Hematopoietic multipotent progenitor cell treated with erythropoietin and hydrocortisone succinate and interleukin-3 and kit ligand, for 6 days (in vitro differentiated cells): Measurements from ENCODE around the gene ZNF148.
A peak's percentile ranks its signal among the peaks of the same experiment; 100 is the strongest.
"Not testable (repeated sequence)": the region's sequence is repeated elsewhere in the genome, so short reads cannot be mapped to it uniquely, and the experiment has no call there.

Experiments used
- DNase-seq: peaks from one replicate; pipeline ENCODE4 v3.0.0-alpha.2; 2015

The ZNF148 gene, protein sequence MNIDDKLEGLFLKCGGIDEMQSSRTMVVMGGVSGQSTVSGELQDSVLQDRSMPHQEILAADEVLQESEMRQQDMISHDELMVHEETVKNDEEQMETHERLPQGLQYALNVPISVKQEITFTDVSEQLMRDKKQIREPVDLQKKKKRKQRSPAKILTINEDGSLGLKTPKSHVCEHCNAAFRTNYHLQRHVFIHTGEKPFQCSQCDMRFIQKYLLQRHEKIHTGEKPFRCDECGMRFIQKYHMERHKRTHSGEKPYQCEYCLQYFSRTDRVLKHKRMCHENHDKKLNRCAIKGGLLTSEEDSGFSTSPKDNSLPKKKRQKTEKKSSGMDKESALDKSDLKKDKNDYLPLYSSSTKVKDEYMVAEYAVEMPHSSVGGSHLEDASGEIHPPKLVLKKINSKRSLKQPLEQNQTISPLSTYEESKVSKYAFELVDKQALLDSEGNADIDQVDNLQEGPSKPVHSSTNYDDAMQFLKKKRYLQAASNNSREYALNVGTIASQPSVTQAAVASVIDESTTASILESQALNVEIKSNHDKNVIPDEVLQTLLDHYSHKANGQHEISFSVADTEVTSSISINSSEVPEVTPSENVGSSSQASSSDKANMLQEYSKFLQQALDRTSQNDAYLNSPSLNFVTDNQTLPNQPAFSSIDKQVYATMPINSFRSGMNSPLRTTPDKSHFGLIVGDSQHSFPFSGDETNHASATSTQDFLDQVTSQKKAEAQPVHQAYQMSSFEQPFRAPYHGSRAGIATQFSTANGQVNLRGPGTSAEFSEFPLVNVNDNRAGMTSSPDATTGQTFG

DNA sequence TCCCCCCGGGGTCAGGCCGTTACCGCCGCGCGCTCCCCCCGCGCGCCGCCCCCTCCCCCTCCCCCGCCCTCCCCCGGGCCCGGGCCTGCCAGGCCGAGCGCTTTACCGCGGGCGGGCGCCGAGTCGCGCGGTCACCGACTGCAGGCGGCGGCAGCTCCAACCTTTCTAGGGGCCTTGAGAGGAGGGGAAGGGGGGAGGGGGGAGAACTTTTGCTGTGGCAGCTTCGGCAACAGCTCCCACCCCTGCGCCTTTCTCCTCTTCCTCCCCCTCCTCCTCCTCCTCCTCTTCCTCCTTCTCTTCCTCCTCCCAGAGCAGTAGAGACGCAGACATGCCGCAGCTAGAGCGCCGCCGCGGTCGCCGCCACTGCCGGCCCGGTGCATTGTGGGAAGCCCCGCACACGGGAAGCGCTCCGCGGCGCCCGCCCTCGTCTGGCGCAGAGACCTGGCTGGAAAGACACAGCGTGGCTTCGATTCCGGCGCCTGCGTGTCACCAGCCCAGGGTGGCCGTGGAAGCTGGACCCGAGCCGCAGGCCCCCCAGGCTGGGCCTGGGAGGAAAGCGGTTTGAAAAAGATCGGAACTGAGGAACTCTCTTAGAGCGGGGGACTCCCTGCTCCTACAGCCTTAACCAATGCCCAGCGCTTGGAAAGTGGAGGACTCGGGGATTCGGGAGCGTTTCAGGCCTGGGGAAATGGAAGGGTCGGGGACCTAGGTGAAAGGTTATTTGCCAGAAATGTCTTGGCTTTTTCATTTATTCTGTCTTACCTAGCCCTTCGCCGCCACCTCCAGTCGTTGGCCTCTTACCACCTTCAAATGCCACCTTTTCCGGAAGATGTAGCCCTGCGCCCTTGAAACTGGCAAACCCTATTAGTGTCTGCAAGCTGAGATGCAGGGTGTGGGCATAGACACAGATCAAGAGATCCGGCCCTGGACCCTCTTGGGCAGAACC lies at the start of gene ZNF148:
ZNF148 (minus strand) TSS at position 330 of the 946 bp plus-strand sequence. CDS start 61,685 bp downstream, outside the sequence.
- DNase-seq, result peak; percentile 93

DNA sequence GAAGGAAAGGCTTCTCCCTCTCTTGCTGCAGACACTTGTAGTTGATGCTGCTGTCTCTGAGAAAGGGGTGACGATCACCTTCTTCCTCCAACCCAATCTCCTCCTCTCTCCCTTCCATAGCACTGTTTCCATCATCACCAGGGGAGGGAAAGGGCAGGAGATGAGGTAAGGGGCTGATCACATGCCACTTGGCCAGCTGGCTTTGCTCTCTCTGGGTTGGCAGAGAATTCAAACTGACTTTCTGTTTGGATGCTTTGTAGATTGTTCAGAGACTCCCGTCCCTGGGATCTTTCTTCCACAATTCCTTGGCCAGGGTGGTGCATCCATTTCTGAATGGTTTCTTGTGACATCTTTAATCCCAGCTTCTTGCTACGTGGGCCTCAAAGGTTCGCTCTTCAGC lies 43.2 kb upstream of the ZNF148 start:
- DNase-seq, result no peak

DNA sequence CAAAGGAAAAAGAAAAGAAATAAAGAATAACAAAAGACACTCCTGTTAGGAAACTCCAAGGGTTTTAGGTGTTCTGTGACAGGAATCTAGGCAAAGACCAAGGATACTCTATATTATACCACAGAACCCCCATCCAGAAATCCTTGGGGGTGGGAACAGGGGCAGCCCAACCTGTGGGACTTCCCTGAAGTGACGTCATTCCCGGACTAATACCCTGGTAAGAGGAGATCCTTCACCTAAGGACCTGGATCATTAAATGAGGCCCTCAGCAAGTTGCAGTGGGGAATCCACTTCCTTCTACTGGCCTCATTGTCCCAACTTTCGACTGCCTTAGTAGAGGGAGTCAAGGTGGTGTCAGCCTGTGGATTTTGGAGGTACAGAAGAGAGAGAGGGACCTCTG lies 41.1 kb upstream of the ZNF148 start:
- DNase-seq, result no peak

DNA sequence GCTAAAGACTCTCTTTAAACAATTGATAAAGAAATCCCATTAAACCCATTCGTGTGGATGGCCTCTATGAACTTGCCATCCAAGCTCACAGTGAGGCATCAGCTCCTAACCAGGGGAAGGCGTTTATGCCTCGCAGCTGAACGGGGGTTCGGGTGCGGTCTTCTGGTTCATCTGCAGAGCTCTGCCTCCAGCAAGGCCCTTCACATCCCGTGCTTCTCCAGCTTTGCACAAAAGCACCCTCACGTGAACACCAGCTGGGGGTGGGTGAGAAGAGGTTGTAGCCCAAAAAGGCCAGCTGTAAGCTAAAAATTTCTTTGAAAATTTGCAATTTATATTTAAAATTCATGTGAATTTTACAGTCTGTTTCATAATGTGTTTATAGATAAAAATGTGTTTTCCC lies 39.5 kb upstream of the ZNF148 start:
- no peak for DNase-seq

DNA sequence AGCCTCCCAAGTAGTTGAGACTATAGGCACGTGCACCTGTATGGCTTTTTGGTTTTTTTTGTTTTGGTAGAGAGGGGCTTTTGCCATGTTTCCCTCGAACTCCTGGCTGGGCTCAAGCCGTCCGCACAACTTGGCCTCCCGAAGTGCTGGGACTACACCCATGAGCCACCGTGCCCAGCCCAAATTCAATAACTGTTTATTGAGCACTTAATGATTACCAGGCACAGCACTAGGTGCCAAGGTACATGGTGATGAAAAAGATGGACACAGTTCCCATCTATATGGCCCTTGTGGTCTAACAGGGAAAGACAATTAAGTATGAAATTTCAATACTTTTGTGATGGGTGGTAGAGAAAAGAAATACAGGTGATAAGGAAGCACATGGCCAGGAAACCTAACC lies 35.8 kb upstream of the ZNF148 start:
- DNase-seq, result no peak

DNA sequence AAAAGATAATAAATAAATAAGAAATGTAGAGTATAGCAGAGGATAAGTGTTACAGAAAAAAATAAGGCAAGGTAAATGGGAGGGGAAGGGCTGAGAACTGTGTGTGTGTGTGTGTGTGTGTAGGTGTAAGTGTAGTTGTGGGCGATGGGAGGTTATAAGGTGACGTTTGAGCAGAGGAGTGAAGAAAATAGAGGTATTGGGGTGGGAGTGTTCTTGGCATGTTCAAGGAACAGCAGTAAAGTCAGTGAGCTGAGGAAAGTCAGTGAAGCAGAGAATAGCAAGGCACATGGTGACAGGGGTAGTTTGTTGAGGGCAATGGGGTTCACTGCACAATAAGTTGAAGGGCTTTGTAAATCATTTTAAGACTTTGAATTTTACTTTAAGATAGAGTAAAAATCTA lies 30.9 kb upstream of the ZNF148 start:
- no peak for DNase-seq

DNA sequence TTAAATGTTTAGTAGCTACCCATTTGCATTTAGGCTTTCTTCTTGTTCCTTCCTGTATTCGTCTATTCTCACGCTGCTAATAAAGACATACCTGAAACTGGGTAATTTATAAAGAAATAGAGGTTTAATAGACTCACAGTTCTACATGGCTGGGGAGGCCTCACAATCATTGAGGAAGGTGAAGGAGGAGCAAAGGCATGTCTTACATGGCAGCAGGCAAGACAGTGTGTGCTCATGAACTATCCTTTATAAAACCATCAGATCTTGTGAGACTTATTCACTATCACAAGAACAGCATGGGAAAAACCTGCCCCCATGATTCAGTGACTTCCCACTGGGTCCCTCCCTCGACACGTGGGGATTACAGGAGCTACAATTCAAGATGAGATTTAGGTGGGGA lies 30.4 kb upstream of the ZNF148 start:
- DNase-seq, result not testable (repeated sequence)

DNA sequence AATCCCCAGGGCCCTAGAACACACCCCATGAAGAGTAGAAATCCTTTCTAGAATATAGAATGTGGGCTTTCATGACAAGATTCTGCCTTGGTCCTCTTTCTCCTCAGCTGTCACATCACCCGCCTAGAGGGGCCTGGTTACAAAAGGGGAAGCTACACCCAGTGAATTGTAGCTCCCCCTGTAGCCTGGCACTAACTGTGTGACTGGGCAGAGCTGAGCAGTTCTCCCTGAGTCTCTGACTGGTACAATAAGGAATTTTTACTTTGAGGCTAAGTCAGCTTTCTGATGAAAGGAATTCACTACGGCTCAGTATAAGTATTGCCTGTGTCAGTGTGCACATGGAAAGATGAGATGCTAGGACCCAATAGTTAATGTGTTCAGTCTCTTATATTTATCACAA lies 28.7 kb upstream of the ZNF148 start:
- peak; percentile 27 for DNase-seq

DNA sequence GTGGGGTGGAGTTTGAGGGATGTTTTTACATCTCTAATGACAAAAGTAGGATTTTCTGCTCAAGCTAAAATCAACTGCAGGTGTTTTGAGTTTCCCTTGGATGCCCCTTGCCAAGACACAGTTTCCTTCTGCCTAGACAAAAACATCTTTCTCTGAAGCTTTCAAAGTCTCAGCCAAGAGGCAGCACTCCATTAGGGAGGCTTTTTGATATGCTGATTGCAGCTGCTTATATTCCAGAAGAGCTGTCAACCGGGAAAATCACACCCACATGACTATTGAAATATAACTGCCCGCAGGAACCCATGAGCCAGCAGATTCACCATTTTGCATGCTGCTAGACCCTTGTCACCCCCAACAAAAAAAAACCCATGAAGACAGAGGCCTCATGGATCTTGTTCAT lies 27.5 kb upstream of the ZNF148 start:
- DNase-seq, result no peak

DNA sequence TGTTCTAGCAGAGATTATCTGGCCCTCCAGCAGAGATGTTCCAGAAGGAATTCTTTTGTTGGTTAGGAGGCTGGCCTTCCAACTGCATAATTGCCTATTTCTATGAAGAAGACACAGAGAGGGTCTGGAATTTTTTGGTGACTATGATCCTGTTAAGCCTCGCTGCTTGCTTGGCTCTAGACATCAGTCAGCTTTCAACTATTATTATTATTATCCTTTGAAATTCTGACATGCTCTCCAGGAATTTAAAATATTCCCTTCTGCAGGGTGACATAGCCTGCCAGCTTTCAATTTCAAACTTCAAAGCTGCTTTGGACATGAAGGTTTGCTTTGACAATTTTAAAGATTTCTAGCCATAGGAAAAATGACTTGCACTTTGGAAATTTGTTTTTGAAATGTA lies 26.3 kb upstream of the ZNF148 start:
- DNase-seq, result no peak

DNA sequence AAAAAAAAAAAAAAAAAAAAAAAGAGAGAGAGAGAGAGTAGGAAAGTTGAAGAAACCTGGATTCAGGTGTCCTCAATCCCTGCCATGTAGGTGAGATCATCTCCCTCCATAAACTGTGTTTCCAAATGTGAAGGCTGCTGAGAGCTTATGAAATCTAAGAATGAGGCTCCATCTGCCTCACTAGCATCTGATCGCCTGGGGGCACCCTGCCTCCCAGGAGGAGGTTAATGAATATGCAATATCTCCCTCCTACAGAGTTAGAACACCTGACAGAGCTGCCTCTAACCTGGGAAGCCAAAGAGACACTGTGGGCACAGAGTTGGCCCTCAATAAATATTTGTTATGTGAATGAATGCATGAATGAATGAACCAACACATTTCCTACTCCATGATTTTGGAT lies 23.8 kb upstream of the ZNF148 start:
- DNase-seq, result peak; percentile 14

DNA sequence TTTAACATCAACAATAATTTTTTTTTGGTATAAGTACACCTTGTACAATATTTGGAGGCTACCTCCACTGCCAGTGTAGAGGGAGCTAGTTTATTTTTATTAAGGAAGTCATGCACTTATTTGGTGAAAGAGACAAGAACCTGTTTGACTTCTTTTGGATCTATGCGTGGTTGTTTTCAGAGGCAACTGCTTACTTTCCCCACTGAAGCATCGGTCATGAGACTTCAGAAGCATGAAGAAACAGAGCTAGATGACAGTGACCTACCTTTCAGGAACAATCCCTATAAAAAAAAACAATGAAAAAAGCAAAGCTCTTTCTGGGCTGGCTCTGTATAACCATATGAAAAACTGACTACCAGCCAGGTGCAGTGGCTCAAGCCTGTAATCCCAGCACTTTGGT lies 20.0 kb upstream of the ZNF148 start:
- no peak for DNase-seq

DNA sequence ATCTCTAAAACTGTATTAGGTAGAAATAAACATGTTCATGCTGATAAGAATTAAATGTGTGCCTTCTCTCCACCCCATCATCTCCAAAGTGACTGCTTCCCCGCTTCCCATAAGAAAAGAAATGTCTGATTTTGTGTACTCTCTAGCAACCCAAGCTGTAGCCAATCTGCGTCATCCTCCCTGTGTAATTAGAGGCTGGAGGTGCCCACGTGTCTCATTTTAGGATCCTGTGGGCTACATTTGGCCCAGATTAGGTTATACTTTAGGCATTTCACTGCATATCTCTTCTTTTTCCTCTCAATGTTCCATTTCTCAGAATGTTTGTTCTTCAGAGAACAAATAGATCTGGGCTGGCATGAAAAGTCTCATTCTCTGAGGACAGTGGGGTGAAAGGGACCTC lies 19.3 kb upstream of the ZNF148 start:
- DNase-seq, result no peak

DNA sequence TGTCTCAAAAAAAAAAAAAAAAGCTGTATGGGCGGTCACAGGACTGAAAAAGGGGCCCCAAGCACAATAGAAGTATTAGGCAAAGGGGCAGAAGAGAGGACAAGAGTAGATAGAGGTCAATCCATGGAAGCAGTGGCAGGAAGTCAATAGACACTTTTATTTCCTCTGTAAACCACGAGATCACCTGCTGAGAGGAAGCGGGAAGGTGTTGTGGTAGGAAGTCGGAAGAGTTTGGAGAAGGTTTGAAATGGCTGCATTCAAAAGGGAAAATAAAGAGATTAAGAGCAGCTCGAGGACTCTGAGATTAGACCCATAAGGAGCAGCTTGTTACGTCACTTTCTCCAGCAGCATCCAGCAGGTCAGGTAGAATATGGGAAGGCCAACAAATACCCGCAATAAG lies 14.2 kb upstream of the ZNF148 start:
- no peak for DNase-seq

DNA sequence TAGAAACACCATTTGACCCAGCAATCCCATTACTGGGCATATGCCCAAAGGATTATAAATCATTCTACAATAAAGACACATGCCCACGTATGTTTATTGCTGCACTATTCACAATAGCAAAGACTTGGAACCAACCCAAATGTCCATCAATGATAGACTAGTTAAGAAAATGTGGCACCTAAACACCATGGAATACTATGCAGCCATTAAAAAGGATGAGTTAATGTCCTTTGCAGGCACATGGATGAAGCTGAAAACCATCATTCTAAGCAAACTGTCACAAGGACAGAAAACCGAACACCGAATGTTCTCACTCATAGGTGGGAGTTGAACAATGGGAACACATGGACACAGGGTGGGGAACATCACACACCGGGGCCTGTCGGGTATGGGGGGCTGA lies 13.2 kb upstream of the ZNF148 start:
- not testable (repeated sequence) for DNase-seq

DNA sequence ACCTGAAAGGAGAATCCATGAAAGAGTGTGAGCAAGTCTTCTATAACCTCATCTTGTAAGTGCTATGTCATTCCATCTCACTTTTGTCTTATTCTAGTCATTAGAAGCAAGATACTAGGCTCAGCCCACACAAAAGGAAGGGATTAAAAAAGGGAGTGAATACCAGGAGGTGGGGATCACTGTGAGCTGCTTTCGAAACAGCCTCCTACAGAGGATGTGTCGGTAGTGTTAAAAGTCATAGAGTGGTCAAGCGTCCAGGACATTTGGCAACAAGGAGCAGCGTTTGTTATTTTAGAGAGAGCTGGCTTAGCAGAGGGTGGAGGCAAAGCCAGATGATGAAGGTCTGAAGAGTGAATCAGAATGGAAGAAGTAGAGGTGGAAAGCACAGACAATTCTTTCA lies 11.7 kb upstream of the ZNF148 start:
- DNase-seq, result no peak

DNA sequence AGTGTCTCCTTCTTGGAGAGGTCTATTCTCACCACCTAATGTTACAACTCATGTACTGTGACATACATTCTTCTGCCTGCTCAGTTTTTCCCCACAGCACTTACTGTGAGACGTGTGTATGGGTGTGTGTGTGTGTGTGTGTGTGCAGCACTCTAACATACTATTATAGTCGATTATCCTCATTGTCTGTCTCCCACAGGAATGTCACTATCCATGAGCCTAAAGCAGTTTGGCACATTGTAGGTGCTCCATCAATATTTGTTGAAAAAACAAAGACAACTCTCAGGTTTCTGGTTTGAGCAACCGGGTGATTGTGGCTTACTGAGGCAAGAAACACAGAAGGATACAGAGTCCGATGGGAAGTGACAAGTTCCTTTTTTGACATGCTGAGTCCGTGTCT lies 8.6 kb upstream of the ZNF148 start:
- DNase-seq, result no peak

DNA sequence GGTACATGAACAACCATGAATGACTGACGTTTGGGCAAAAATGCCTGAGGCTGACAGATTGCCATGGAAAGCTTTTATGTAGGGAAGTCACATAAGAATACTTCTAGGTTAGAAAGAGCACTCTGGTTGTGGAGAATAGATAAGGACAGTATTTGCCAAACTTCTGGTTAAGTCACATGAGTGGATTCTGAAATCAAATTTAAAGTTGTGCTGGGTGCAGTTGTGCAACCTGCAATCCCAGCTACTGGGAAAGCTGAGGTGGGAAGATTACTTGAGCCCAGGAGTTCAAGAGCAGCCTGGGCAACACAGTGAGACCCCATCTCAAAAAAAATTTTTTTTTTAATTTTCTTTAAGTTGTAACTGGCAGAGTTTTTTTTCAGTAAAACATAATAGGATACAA lies 7.2 kb upstream of the ZNF148 start:
- DNase-seq, result peak; percentile 63

DNA sequence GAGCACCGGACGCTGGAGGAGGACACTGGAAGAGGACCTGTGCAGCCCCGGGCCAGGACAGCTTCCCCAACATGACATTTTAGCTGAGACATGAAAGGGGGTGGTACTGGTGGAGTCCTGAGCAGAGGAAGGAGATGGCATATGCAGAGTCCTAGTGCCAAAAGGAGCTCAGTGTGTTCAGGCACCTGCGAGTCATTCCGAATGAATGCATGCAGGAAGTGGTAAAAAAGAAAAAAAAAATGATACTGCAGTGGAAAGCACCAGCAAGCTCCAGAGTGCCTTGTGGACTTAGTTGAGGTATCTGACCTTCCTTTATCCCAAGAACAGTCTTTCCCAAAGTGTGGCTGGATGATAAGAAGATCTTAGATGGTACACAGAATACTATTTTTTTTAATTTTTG lies 6.6 kb upstream of the ZNF148 start:
- no peak for DNase-seq

DNA sequence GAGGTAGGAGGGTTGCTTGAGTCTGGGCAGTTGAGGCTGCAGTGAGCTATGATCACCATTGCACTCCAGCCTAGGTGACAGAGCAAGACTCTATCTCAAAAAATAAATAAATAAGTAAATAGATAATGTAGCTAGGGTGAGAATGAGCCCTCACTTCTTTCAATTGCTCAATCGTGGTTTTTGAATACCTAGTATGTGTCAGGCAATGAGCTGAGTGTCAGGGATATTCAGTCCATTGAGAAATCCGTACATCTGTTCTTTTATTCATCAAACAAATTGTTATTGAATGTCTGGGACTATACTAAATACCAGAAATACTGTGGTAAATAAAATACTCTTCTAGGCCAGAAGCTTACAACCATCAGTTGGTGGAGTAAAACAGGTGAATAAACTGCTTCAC lies 6.2 kb upstream of the ZNF148 start:
- no peak for DNase-seq

DNA sequence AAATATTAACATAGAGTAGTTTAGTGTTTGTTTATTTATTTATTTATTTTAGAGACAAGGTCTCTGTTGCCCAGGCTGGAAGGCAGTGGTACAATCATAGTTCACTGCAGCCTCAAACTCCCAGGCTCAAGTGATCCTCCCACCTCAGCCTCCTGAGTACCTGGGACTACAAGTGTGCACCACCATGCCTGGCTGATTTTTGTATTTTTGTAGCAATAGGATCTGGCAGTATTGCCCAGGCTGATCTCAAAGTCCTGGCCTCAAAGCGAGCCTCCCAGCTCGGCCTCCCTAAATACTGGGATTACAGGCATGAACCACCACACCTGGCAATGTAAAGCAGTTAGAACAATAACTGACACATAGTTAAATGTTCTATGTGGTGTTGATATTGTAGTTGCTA lies 4.4 kb upstream of the ZNF148 start:
- DNase-seq, result no peak

DNA sequence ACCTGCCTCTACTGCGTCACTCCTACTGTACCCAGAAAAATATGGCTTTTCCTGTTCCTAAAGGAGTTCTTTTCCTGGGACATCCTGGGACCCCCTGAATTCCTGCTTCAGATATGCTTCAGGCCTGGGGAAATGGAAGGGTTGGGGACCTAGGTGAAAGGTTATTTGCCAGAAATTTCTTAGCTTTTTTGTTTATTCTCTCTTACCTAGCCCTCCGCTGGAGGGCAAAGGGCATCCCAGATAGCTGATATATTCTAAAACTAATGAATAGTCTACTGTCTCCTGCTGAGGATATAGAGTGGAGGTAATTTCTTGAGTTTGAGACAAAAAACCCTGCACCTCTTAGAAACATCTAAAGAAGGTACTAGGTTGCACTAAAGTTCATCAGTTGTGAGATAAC lies 3.6 kb upstream of the ZNF148 start:
- no peak for DNase-seq
